GM18498 (cell line): ENCODE data around the gene HECTD2.
"Not testable (repeated sequence)": the region's sequence is repeated elsewhere in the genome, so short reads cannot be mapped to it uniquely, and the experiment has no call there.

Experiments
- ATAC-seq: cut with Tn5 transposase; IDR thresholded peaks from one replicate; pipeline ENCODE4 v1.9.1; 2021; ENCODE audit warnings: mild to moderate bottlenecking, moderate library complexity; ENCODE audit not compliant: unreplicated experiment

The HECTD2 gene

GRCh38 chr10:91410638-91411371, 661 bp downstream of the HECTD2 start:
- no peak for ATAC-seq

GRCh38 chr10:91411621-91412020, 1.5 kb downstream of the HECTD2 start:
- ATAC-seq: no peak

- ATAC-seq: no peak
Measured at GRCh38 chr10:91412354-91413087, 2.4 kb downstream of the HECTD2 start.

GRCh38 chr10:91415816-91416215, 5.7 kb downstream of the HECTD2 start:
- ATAC-seq: no peak

GRCh38 chr10:91416339-91416855, 6.3 kb downstream of the HECTD2 start:
- ATAC-seq: no peak

- ATAC-seq: no peak
Measured at GRCh38 chr10:91418416-91418815, 8.3 kb downstream of the HECTD2 start.

- no peak for ATAC-seq
Measured at GRCh38 chr10:91420868-91421267, 10.7 kb downstream of the HECTD2 start.

GRCh38 chr10:91422915-91423314, 12.8 kb downstream of the HECTD2 start:
- no peak for ATAC-seq

- ATAC-seq: no peak
Measured at GRCh38 chr10:91424016-91424415, 13.9 kb downstream of the HECTD2 start.

- no peak for ATAC-seq
Measured at GRCh38 chr10:91432175-91432574, 22.0 kb downstream of the HECTD2 start.

- no peak for ATAC-seq
Measured at GRCh38 chr10:91433620-91434019, 23.5 kb downstream of the HECTD2 start.

- ATAC-seq: no peak
Measured at GRCh38 chr10:91434041-91434440, 23.9 kb downstream of the HECTD2 start.

GRCh38 chr10:91435241-91435640, 25.1 kb downstream of the HECTD2 start:
- ATAC-seq: no peak

GRCh38 chr10:91438228-91438627, 28.1 kb downstream of the HECTD2 start:
- ATAC-seq: not testable (repeated sequence)

GRCh38 chr10:91444211-91445182, 34.4 kb downstream of the HECTD2 start:
- ATAC-seq: no peak

- ATAC-seq: no peak
Measured at GRCh38 chr10:91452063-91452462, 41.9 kb downstream of the HECTD2 start.

- ATAC-seq: no peak
Measured at GRCh38 chr10:91453535-91453934, 43.4 kb downstream of the HECTD2 start.

- ATAC-seq: not testable (repeated sequence)
Measured at GRCh38 chr10:91455135-91455534, 45.0 kb downstream of the HECTD2 start.

- no peak for ATAC-seq
Measured at GRCh38 chr10:91460681-91461080, 50.5 kb downstream of the HECTD2 start.

- ATAC-seq: no peak
Measured at GRCh38 chr10:91462423-91462822, 52.3 kb downstream of the HECTD2 start.

GRCh38 chr10:91464500-91464899, 54.4 kb downstream of the HECTD2 start:
- no peak for ATAC-seq
